ENCODE results near the gene CCDC177.
"Not testable (repeated sequence)": the region's sequence is repeated elsewhere in the genome, so short reads cannot be mapped to it uniquely, and the experiment has no call there.

Gene CCDC177

GRCh38 chr14:69606258-69607184, 31.9 kb upstream of the CCDC177 start:
- no peak for TF ChIP-seq EZH2 (IDR thresholded peaks at IDR 0.05; ENCODE audit: borderline replicate concordance, low read depth, low read length, severe bottlenecking)
- TF ChIP-seq CTCF (IDR thresholded peaks at IDR 0.05; ENCODE audit: borderline replicate concordance, extremely low read depth, low read length, poor library complexity, severe bottlenecking): no peak
- ATAC-seq (ENCODE audit: insufficient read depth, low read depth) (no peak), DNase-seq (no peak)
- Histone ChIP-seq H4K20me1 (ENCODE audit: insufficient read depth, low read length) (no peaks in the 10 kb centered on the region), H3K36me3 (ENCODE audit: insufficient read depth, low read length) (no peaks in the 10 kb centered on the region), H3K9me3 (ENCODE audit: insufficient read depth, low read length, severe bottlenecking) (no peaks in the 10 kb centered on the region), H3K9ac (ENCODE audit: low read depth, low read length) (no peak overlapping the region), H3K4me2 (ENCODE audit: insufficient read depth, low read length) (no peak overlapping the region), H3K27ac (ENCODE audit: low read length) (no peak overlapping the region), H3K27me3 (ENCODE audit: insufficient read depth, low read length, poor library complexity) (no peaks in the 10 kb centered on the region), H2AFZ (ENCODE audit: low read depth, low read length) (no peak overlapping the region), H3K79me2 (ENCODE audit: insufficient read depth, low read length) (peaks cover 4% of the 10 kb centered on the region; the same call in 1 of the 2 replicates), H3K4me3 (ENCODE audit: low read depth in 1 of 2, low read length in 2 of 2) (no peak overlapping the region), H3K4me1 (ENCODE audit: insufficient read depth, low read length) (peaks cover 14% of the 10 kb centered on the region)

GRCh38 chr14:69605738-69606137, 31.1 kb upstream of the CCDC177 start:
- DNase-seq: no peak
- no peak overlapping the region for H3K4me2 ChIP-seq (ENCODE audit: insufficient read depth, low read length)
- TF ChIP-seq EZH2 (IDR thresholded peaks at IDR 0.05; ENCODE audit: borderline replicate concordance, low read depth, low read length, severe bottlenecking) (no peak), CTCF (IDR thresholded peaks at IDR 0.05; ENCODE audit: borderline replicate concordance, extremely low read depth, low read length, poor library complexity, severe bottlenecking) (no peak)

GRCh38 chr14:69600304-69600891, 25.7 kb upstream of the CCDC177 start:
- no peak for ATAC-seq (ENCODE audit: insufficient read depth, low read depth)

More at GRCh38 chr14:69605738-69606137, 31.1 kb upstream of the CCDC177 start:
- no peaks in the 10 kb centered on the region for H3K27me3 ChIP-seq (ENCODE audit: insufficient read depth, low read length, poor library complexity)
- H3K36me3 ChIP-seq (ENCODE audit: insufficient read depth, low read length): no peaks in the 10 kb centered on the region
- no peaks in the 10 kb centered on the region for H4K20me1 ChIP-seq (ENCODE audit: insufficient read depth, low read length)
- ATAC-seq (ENCODE audit: insufficient read depth, low read depth): no peak
- no peak overlapping the region for H2AFZ ChIP-seq (ENCODE audit: low read depth, low read length)
- peaks cover under 1% of the 10 kb centered on the region; the same call in 1 of the 2 replicates for H3K79me2 ChIP-seq (ENCODE audit: insufficient read depth, low read length)
- no peak overlapping the region for H3K27ac ChIP-seq (ENCODE audit: low read length)
- H3K4me3 ChIP-seq (ENCODE audit: low read depth in 1 of 2, low read length in 2 of 2): no peak overlapping the region
- H3K4me1 ChIP-seq (ENCODE audit: insufficient read depth, low read length): peaks cover 10% of the 10 kb centered on the region
- H3K9me3 ChIP-seq (ENCODE audit: insufficient read depth, low read length, severe bottlenecking): no peaks in the 10 kb centered on the region
- H3K9ac ChIP-seq (ENCODE audit: low read depth, low read length): no peak overlapping the region

GRCh38 chr14:69599431-69599830, 24.8 kb upstream of the CCDC177 start:
- not testable (repeated sequence) for H3K9ac ChIP-seq (ENCODE audit: low read depth, low read length); ATAC-seq (ENCODE audit: insufficient read depth, low read depth); H3K4me2 ChIP-seq (ENCODE audit: insufficient read depth, low read length); H3K9me3 ChIP-seq (ENCODE audit: insufficient read depth, low read length, severe bottlenecking); H3K4me3 ChIP-seq (ENCODE audit: low read depth in 1 of 2, low read length in 2 of 2); H3K4me1 ChIP-seq (ENCODE audit: insufficient read depth, low read length); DNase-seq; H3K79me2 ChIP-seq (ENCODE audit: insufficient read depth, low read length); H3K27me3 ChIP-seq (ENCODE audit: insufficient read depth, low read length, poor library complexity); H3K36me3 ChIP-seq (ENCODE audit: insufficient read depth, low read length); H2AFZ ChIP-seq (ENCODE audit: low read depth, low read length); H3K27ac ChIP-seq (ENCODE audit: low read length); H4K20me1 ChIP-seq (ENCODE audit: insufficient read depth, low read length)

More at GRCh38 chr14:69600304-69600891, 25.7 kb upstream of the CCDC177 start:
- no peak for DNase-seq
- H2AFZ ChIP-seq (ENCODE audit: low read depth, low read length): no peak overlapping the region
- no peaks in the 10 kb centered on the region for H3K27me3 ChIP-seq (ENCODE audit: insufficient read depth, low read length, poor library complexity)
- no peak overlapping the region for H3K4me2 ChIP-seq (ENCODE audit: insufficient read depth, low read length)
- H4K20me1 ChIP-seq (ENCODE audit: insufficient read depth, low read length): no peaks in the 10 kb centered on the region
- no peak overlapping the region for H3K9ac ChIP-seq (ENCODE audit: low read depth, low read length)
- no peaks in the 10 kb centered on the region for H3K36me3 ChIP-seq (ENCODE audit: insufficient read depth, low read length)
- H3K79me2 ChIP-seq (ENCODE audit: insufficient read depth, low read length): no peaks in the 10 kb centered on the region
- no peaks in the 10 kb centered on the region for H3K9me3 ChIP-seq (ENCODE audit: insufficient read depth, low read length, severe bottlenecking)
- no peak overlapping the region for H3K4me3 ChIP-seq (ENCODE audit: low read depth in 1 of 2, low read length in 2 of 2)
- H3K27ac ChIP-seq (ENCODE audit: low read length): no peak overlapping the region
- H3K4me1 ChIP-seq (ENCODE audit: insufficient read depth, low read length): no peaks in the 10 kb centered on the region
- no peak for TF ChIP-seq CTCF (IDR thresholded peaks at IDR 0.05; ENCODE audit: borderline replicate concordance, extremely low read depth, low read length, poor library complexity, severe bottlenecking)
- no peak for TF ChIP-seq EZH2 (IDR thresholded peaks at IDR 0.05; ENCODE audit: borderline replicate concordance, low read depth, low read length, severe bottlenecking)
